ENCODE measurements around the gene LALBA.
"Not testable (repeated sequence)": the region's sequence is repeated elsewhere in the genome, so short reads cannot be mapped to it uniquely, and the experiment has no call there.

LALBA gene

GRCh38 chr12:48569946-48570345 lies at the start of gene LALBA:
Gene LALBA, minus strand, starts transcription at chr12:48570046. Its CDS starts 26 bp downstream, at chr12:48570020.
- DNase-seq, result no peak

DNA sequence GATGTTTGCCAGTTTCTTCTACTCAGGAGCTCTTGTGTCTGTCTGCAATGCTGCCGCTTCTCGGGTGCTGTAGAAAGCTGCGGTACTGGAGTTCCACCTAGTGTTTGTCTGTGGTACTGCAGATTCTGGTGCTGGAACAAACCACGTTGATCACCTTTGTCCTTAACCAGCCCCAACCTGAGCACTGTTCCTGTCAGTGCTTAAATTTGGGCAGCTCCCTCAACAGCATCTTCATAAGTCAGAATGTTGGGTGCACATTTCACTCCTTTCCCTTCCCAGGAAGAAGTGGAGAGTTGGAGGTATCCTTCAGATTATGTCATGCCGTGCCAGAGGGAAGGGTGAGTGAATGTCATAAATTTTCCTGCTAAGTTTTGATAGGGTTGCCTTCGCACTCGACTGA lies 48.7 kb upstream of the LALBA start:
- DNase-seq, result peak; percentile 71

DNA sequence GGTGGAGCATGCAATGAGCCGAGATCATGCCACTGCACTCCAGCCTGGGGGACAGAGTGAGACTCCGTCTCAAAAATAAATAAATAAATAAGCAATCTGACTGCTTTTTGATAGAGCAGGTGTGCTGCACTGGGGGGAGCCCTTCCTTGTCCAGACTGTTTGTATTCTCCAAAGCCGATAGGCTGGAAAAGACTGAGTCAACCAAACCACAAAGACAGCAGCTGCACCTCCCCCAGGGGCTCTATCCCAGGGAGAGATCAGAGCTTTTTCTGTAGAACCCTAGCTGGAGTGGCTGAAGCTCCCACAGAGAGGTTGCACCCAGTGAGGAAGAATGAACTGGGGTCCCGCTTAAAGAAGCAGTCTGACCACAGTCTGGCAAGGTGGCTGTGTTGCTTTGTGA lies 45.8 kb upstream of the LALBA start:
- DNase-seq, result no peak

GRCh38 chr12:48613321-48613720 lies 43.5 kb upstream of the LALBA start:
- no peak for DNase-seq

GRCh38 chr12:48602192-48602989 lies 32.5 kb upstream of the LALBA start:
- DNase-seq, result no peak

DNA sequence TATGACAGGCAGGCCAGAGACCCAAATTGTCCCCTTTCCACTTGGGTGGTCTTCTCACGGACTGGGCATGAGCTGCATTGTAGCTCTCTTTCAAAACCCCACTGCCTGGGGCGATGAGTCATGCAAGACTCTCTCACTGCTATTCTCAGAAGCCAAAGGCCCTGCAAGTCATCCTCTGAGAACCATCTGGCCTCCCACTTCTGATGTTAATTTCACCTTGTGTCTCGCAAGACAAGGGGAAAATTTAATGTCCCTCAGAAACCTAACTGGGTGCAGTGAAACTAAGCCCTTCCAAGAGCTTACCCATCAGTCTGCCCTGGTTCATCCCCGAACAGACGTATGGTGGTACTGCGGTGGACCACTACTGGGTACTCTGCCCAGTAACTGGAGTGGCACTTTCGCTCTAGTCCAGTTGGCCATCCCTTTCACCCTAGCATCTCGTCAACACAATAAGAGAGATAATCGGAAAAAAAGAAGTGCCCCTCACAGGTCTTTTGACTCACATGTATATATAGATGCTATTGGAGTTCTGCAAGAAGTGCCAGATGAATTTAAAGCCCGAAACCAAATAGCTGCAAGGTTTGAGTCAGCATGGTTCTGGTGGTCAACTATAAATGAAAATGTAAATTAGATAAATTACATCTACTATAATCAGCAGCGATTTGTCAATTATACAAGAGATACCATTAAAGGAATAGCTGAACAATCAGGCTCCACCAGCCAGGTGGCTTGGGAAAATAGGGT lies 31.3 kb upstream of the LALBA start:
- no peak for DNase-seq

GRCh38 chr12:48600552-48600951 lies 30.7 kb upstream of the LALBA start:
- no peak for DNase-seq

DNA sequence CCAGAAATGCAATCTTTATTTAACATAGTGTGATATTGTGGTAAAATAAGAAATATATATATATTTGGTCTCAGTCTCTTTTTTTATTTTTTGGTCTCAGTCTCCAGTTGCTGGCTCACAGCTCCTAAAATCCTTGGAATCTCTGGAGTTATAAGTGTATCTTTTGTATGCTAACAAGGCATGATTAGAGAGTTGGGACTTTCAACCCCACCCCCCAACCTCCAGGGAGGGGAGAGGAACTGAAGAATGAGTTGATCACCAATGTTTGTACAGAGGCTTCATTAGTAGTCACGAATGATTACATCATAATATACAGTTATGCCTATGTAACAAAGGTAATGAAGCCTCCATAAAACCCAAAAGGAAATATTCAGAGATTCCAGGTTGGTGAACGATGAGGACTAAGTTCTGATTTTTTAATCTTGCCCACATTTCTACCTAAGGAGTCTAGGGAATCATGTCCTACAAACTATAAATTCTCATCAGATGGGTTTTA lies 22.8 kb upstream of the LALBA start:
- no peak for DNase-seq

DNA sequence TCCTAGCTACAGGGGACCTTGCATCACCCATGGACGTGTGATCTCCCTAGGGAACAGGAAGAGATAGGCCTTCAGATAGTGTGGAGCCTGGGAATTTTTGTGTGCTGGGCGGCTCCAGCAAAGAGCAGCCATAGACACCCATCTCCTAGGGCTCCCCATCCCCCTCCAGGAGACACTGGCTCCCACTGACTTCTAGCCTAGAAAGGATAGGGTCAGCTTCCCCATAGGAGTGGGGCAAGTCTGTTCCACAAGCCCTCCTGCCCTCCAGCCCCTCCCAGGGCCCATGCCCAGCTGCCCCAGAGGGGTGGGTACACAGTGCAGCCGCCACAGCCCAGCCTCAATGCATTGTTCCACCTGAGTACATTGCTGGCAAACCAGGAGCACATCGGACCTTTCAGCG lies 16.5 kb upstream of the LALBA start:
- no peak for DNase-seq

GRCh38 chr12:48583728-48584127 lies 13.9 kb upstream of the LALBA start:
- DNase-seq, result no peak

GRCh38 chr12:48580831-48581230 lies 11.0 kb upstream of the LALBA start:
- no peak for DNase-seq

DNA sequence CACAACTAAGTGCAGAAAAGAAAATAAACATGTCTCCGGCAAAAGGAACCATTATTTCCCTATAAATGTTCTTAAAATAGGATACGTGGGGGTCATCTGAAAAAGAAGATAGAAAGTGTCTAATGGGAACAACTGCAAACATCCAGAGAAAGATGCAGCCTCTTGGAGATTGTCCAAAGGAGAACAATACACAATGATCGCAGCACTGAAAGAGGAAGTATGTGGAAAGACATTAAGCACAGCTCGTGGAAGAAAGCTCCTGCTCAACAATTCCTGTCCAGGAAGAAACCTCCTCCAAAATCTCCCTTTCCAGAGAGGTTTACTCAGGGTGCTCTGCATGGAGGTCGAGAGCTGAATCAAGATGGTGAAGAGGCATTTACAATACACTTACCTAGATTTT lies 2.5 kb upstream of the LALBA start:
- no peak for DNase-seq

DNA sequence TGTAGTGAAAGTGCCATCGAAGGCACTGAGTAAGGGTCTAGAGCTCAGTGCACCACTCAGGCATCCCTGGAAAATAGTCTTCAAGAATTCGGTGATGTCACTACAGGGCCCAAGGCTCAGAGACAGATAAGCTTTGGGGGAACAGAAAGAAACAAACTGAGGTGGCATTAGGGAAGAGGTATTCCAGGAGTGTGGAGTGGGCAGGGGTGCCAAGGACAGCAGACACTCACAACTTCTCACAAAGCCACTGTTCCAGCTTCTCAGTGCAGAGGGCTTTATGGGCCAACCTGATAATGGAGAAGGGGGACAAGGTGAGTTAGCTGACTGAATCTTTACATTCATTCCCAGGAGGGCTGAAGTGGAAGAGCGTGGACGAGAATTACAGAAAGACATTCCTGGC lies 2.1 kb downstream of the LALBA start:
- DNase-seq, result no peak

DNA sequence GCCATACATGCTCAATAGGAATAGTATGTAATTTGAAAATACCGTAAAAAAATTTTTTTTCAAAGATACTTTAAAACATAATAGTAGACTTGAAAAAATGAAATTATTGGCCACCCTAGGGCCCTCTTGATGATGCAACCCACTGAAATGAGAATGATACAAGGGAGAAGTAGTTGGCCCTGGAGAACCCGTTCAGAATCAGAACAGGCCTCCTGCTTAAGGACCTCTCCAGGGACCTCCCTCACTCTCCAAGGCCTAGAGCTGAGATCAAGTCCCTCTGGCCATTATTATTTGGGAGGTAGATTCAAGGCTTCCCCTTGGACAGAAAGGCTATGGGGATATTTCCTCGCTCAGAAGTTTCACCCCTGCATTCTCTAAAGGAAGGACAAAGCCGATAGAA lies 11.9 kb downstream of the LALBA start:
- no peak for DNase-seq

GRCh38 chr12:48556631-48557030 lies 13.2 kb downstream of the LALBA start:
- DNase-seq, result no peak

- DNase-seq, result peak; percentile 39
These were observed 16.0 kb downstream of the LALBA start for GRCh38 chr12:48553666-48554343.

GRCh38 chr12:48551636-48552035 lies 18.2 kb downstream of the LALBA start:
- not testable (repeated sequence) for DNase-seq

DNA sequence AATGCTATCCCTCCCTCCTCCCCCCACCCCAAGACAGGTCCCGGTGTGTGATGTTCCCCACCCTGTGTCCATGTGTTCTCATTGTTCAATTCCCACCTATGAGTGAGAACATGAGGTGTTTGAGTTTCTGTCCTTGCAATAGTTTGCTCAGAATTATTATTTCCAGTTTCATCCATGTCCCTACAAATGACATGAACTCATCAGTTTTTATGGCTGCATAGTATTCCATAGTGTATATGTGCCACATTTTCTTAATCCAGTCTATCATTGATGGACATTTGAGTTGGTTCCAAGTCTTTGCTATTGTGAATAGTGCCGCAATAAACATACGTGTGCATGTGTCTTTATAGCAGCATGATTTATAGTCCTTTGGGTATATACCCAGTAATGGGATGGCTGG lies 22.8 kb downstream of the LALBA start:
- DNase-seq, result not testable (repeated sequence)

GRCh38 chr12:48545833-48546469 lies 23.9 kb downstream of the LALBA start:
- DNase-seq, result no peak

- peak; percentile 56 for DNase-seq
These were observed 27.4 kb downstream of the LALBA start for GRCh38 chr12:48542300-48542928.

DNA sequence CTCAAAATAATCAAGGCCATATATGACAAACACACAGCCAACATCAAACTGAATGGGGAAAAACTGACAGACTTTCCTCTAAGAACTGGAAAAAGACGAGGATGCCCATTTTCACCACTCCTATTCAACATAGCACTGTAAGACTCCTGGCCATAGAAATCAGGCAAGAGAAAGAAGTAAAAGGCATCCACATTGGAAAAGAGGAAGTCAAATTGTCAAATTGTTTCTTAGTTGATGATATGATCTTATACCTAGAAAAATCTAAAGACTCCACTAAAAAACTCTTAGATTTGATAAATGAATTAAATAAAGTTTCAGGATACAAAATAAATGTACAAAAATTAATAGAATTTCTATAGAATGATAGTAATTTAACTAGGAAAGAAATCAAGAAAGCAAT lies 33.2 kb downstream of the LALBA start:
- DNase-seq, result no peak

DNA sequence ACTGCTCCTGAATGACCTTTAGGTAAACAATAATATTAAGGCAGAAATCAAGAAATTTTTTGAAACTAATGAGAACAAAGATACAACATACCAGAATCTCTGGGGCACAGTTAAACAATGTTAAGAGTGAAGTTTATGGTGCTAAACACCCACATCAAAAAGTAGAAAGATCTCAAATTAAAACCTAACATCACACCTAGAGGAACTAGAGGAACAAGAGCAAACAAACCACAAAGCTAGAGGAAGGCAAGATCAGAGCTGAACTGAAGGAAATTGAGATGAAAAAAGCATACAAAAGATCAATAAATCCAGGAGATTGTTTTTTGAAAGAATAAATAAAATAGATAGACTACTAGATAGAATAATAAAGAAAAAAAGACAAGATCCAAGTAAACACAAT lies 37.2 kb downstream of the LALBA start:
- DNase-seq, result no peak
